ENCODE measurements around the gene DOK7. TPM values are rescaled to one million over a fixed set of nuclear protein-coding genes. Genes with fewer than 3 reads are reported as not detected.

DOK7 gene
- 7.4 TPM for total RNA-seq

- no peak for DNase-seq (ENCODE audit: low spot score)
These were observed at the start of gene DOK7 for GRCh38 chr4:3462790-3463415. Gene DOK7, plus strand, starts transcription at chr4:3463306. Its CDS starts 70 bp downstream, at chr4:3463376.

- DNase-seq (ENCODE audit: low spot score) = no peak
These were observed 49.3 kb upstream of the DOK7 start for GRCh38 chr4:3413675-3414420.

GRCh38 chr4:3414421-3415279 is 48.5 kb upstream of the DOK7 start:
- no peak for DNase-seq (ENCODE audit: low spot score)

- no peak for DNase-seq (ENCODE audit: low spot score)
These were observed 47.5 kb upstream of the DOK7 start for GRCh38 chr4:3415471-3416141.

- DNase-seq (ENCODE audit: low spot score) = no peak
These were observed 46.8 kb upstream of the DOK7 start for GRCh38 chr4:3416270-3416669.

- DNase-seq (ENCODE audit: low spot score) = no peak
These were observed 46.3 kb upstream of the DOK7 start for GRCh38 chr4:3416821-3417221.

GRCh38 chr4:3417448-3417847 is 45.7 kb upstream of the DOK7 start:
- DNase-seq (ENCODE audit: low spot score) = no peak

GRCh38 chr4:3418029-3418762 is 44.9 kb upstream of the DOK7 start:
- DNase-seq (ENCODE audit: low spot score) = no peak

- no peak for DNase-seq (ENCODE audit: low spot score)
These were observed 43.1 kb upstream of the DOK7 start for GRCh38 chr4:3419836-3420605.

GRCh38 chr4:3420606-3420955 is 42.5 kb upstream of the DOK7 start:
- DNase-seq (ENCODE audit: low spot score) = no peak

GRCh38 chr4:3420956-3421355 is 42.1 kb upstream of the DOK7 start:
- DNase-seq (ENCODE audit: low spot score) = no peak

GRCh38 chr4:3421470-3421869 is 41.6 kb upstream of the DOK7 start:
- DNase-seq (ENCODE audit: low spot score) = no peak

- no peak for DNase-seq (ENCODE audit: low spot score)
These were observed 40.8 kb upstream of the DOK7 start for GRCh38 chr4:3422241-3422801.

- DNase-seq (ENCODE audit: low spot score) = no peak
These were observed 40.3 kb upstream of the DOK7 start for GRCh38 chr4:3422808-3423297.

- DNase-seq (ENCODE audit: low spot score) = no peak
These were observed 39.7 kb upstream of the DOK7 start for GRCh38 chr4:3423406-3423805.

GRCh38 chr4:3423952-3424351 is 39.2 kb upstream of the DOK7 start:
- no peak for DNase-seq (ENCODE audit: low spot score)

- DNase-seq (ENCODE audit: low spot score) = no peak
These were observed 38.5 kb upstream of the DOK7 start for GRCh38 chr4:3424522-3425095.

GRCh38 chr4:3426465-3427133 is 36.5 kb upstream of the DOK7 start:
- DNase-seq (ENCODE audit: low spot score) = no peak

GRCh38 chr4:3427134-3427476 is 36.0 kb upstream of the DOK7 start:
- DNase-seq (ENCODE audit: low spot score) = no peak
